COLO668 (cell line): Measurements from ENCODE around the gene NOTCH1.
A peak's percentile ranks its signal among the peaks of the same experiment; 100 is the strongest.

ENCODE experiments used
- DNase-seq: peaks from one replicate; lab custom pipeline; 2025; ENCODE audit not compliant: unreplicated experiment; lab: John Stamatoyannopoulos, UW

Gene NOTCH1

GRCh38 chr9:136546697-136547501 is 1.1 kb upstream of the NOTCH1 start:
- peak; percentile 32 for DNase-seq

- DNase-seq = no peak
These were observed 220 bp downstream of the NOTCH1 start for GRCh38 chr9:136545692-136545964.

GRCh38 chr9:136544964-136545691 is 720 bp downstream of the NOTCH1 start:
- no peak for DNase-seq

GRCh38 chr9:136544548-136544963 is 1.3 kb downstream of the NOTCH1 start:
- DNase-seq = peak; percentile 30

GRCh38 chr9:136543830-136544547 is 1.9 kb downstream of the NOTCH1 start:
- DNase-seq = no peak

- no peak for DNase-seq
These were observed 2.6 kb downstream of the NOTCH1 start for GRCh38 chr9:136543280-136543679.

- no peak for DNase-seq
These were observed 3.4 kb downstream of the NOTCH1 start for GRCh38 chr9:136542241-136543040.

GRCh38 chr9:136541709-136542108 is 4.1 kb downstream of the NOTCH1 start:
- no peak for DNase-seq

- DNase-seq = no peak
These were observed 4.7 kb downstream of the NOTCH1 start for GRCh38 chr9:136541179-136541578.

GRCh38 chr9:136539427-136540421 is 6.1 kb downstream of the NOTCH1 start:
- peak; percentile 79 for DNase-seq

- peak; percentile 46 for DNase-seq
These were observed 7.0 kb downstream of the NOTCH1 start for GRCh38 chr9:136538599-136539426.

- no peak for DNase-seq
These were observed 7.8 kb downstream of the NOTCH1 start for GRCh38 chr9:136537896-136538598.

GRCh38 chr9:136537411-136537810 is 8.4 kb downstream of the NOTCH1 start:
- DNase-seq = no peak

GRCh38 chr9:136536721-136537241 is 9.1 kb downstream of the NOTCH1 start:
- no peak for DNase-seq

- DNase-seq = no peak
These were observed 9.7 kb downstream of the NOTCH1 start for GRCh38 chr9:136536051-136536720.

GRCh38 chr9:136535070-136535469 is 10.8 kb downstream of the NOTCH1 start:
- no peak for DNase-seq

- DNase-seq = no peak
These were observed 11.5 kb downstream of the NOTCH1 start for GRCh38 chr9:136534366-136534765.

GRCh38 chr9:136533775-136534157 is 12.1 kb downstream of the NOTCH1 start:
- peak; percentile 54 for DNase-seq
